GM10847 (cell line): ENCODE results near the gene BTBD9.

Experiments
- POLR2A ChIP-seq: IDR thresholded peaks from 2 replicates; pipeline ENCODE4 v1.6.1; 2011; ENCODE audit not compliant: insufficient read length; ENCODE audit errors: extremely low read depth

Gene BTBD9

DNA sequence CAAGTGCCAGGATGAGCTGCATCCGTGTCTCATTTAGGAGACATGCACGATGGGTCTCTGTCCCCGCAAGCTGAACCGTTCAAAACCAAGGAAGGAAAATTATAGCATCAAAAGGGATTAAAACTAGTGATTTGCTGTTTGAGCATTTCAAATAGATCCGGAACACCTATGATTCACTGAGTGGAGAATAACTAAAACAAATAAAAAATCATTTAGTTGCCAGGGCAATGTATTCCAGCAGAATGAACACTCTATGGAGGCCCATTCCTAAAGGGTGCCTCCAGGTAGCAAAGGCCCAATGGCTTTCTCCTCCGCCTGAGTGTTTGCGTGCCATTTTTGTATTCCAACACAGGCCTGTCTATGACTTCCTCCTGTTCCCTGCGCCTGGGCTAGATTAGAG lies 465.4 kb downstream of the BTBD9 start:
- no peak for TF ChIP-seq POLR2A

DNA sequence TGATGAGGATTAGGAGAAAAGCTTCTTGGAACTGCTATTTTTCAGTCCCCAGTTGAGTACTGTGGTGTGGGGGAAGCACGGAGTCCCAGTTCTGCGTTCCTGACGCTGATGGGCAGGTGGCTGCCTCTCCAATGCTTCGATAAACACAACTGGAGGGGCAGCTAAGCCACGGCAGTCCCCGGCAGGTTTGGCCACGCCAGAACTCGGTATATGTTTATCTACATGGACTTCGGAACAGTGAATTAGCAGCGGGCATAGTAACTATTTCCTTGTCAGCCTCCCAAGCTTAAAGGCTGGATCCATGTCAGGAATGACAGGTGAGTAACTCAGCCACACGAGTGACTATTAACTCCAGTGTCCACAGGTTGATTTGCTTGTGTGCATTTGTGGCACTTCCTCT lies 465.8 kb downstream of the BTBD9 start:
- no peak for TF ChIP-seq POLR2A

DNA sequence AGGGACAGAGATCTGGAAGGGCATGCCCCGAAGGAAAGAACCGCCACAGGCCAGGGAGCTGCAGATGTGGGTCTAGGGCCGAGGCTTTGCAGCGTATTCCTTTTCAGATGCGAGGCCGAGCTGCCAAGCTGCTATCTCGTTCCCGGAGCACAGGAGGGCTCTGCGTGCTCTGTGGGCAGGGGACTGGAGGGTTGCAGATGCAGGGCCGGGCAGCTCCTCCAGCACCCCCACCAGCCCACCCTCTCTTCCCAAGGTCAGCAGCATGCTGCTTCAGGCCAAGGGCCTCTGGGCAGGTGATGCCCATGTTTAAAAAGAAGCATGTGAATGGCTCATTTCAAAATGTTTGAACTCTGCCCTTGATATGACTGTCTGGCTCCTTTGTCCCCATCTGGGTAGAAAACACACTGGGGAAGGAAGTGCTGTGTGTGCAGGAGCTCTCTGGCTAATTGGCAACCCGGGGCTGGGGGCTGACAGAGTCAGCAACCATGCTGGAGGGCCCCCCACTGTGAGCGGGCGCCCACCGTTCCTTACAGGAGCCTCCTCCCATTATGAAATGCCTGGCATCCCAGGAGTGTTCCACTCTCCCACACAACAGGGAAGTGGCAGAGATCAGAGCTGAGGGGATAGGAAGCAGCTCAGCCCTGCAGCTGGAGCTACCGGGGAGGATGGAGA lies 466.9 kb downstream of the BTBD9 start:
- TF ChIP-seq POLR2A = no peak

DNA sequence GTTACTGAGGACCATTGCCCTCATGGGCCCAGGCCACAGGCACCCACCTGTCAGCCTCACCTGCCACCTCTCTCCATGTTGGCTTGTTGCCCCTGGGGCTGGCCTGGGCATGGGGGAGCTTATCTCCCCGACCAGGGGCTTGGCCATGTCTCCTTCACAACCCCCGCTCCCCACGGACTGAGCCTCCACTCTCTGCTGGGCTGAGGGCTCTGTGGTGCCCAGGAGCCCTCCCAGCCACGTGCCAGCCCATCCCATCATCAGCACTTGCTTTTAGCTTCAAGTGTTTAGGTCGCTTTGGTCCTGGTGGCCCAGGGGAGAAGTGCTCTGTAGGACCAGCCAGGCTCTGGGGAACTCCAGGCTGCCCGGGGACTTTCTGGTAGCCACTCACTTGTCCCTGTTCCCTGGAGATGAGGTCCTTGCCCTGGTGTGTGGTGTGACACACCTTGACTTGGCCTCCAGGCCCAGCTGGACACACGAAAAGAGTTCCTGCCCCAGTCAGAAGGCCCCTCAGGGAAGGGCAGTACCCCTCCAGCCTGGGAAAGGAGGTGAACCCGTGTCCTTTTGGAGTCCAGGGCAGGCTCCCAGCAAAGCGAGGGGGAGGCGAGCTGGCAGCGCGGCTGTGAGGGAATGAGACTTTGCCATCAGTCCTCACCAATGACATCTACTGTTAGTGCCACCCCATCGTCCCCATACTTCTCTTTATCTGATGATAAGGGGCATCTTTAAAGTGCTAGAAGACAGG lies 467.6 kb downstream of the BTBD9 start:
- no peak for TF ChIP-seq POLR2A

DNA sequence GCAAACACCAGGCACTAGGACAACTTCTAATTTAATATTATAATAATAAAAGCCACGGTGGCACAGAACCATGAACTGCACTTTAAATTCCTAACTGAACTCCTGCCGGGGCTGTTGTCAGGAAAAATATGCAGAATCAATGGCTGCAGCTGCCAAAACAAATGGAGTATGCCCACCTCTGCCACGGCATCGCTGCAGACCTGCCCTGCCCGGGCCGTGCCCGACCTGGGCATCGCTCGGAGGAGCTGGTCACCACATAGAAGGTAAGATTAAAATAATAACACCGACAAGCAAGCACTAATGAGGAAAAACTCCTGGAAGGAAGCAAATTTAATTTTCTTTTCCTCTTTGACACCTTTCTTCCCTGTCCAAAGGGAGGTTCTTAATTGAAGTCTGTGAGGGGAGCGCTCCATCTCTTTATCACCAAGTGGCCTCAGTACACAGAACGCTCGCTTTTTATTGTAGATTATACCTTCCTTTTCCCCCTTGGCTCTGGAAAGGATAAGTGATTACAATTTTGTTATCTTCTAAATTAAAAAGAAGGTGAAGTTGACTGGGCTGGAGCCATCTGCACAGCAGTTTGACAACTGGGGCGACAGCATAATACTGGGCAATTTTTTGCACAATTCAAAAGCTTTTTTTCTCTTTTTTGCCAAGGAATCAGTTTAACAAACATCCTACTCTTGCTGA lies 468.9 kb downstream of the BTBD9 start:
- no peak for TF ChIP-seq POLR2A

DNA sequence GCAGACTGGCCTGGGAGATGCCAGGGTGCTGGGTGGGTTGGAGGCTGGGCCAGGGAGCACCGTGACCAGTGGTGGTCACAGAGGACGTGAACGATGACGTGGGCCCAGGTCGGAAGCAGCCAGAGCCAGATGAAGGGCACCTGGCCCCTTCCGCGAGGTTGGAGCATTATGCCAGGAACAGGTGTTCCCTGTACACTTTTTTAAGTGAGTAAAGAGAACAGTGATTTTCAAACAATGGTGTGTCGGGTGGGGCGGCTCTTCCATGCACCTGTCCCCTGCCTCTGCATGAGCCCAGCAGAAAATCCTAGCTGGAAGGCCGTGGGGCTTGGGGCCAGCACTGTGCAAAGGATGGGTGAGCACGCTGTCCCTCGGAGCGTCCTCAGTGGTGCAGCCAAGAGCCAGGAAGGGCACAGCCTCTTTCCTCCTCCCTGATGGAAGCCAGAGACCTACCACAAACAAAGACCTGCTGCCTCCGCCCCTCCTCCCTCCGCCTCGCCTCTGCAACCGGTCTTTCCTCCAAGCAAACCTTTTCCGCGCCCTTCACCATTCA lies 469.7 kb downstream of the BTBD9 start:
- TF ChIP-seq POLR2A = no peak

DNA sequence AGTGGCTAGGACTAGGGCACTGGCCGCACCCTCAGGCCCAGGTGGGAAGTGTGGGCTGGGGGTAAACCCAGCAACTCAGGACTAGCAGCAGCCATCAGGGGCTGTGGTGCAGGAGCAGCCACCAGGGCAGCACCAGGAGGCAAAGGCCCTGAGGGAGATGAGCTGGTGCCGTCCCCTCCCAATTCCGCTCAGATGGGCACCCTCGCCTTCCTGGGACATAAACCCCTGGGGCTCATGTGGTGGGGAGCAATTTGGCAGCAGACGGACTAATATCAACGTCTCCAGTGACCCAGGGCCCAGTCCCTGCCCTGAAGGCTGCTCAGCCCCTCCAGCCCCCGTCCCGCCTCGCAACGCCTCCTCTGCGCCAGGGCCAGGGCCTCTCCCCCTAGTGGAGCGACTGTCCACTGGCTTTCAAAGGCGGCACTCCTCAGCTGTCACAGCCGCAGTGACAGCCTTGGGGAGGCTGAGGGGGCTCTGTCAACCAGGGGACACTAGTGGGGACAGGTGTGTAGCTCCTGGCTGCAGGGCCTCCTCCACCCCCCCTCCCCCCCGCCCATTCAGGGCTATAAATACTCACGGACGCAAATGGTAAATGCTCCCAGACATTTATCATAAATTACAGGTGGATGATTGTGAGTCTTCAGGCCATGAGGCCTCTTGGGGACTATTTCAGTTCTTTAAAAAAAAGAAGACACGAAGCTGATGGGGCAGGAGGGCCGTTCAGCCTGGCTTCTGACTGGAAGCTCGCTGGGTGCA lies 470.3 kb downstream of the BTBD9 start:
- TF ChIP-seq POLR2A = no peak

DNA sequence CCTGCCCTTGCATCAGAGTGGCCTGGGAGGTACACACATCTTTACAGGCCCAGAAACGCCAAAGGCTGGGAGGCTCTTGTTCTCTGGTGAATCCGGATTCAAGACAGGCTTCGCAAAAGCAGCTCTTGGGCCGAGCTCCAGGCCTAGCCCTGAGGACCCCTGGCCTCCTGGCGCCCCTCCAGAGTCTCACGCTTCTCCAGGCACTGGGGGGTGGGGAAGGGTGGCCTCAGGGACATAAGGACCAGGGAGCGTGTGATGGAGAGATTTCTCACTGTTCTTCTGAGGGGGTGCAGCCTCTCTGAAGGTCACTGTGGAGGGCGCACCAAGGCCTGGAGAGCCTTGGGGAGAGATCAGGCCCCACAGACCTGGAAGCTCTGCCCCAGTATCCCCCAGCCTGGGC lies 471.0 kb downstream of the BTBD9 start:
- TF ChIP-seq POLR2A = no peak

DNA sequence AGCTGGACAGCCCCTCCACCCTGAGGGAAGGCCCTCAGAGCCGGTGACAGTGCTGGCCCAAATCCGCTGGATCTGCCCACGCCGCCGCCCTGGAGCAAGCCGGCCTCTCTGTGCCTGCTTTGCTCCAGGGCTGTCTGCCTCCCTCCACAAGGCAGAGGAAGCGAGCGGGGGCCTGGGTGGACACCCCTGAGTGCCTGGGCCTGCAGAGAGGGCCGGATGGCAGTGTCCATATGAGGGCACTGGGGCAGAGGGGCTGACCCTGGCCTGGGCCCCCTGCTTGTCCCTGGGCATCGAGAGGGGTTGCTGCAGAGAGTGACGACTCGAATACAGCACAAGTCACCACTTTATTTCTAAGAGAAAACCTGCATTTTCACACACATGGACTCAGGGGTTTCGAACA lies 471.6 kb downstream of the BTBD9 start:
- TF ChIP-seq POLR2A = no peak

DNA sequence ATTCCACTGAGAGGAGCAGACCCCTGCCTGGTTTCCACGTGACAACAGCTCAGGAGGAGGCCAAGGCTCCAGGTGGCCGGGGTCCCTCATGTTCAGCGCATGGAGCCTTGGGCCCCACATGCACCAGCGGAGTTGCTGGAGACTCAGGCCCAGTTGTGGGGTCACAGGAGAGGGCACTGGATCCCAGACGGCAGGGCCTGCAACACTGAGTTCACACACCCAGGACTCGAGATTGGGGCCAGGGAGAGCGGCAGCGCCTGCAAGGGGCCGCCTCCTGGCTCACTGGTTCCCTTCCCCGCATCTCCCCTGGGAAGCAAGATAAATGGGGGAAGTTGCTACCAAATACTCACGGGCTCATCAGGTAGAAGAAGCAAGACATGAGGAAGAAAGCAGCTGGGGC lies 472.1 kb downstream of the BTBD9 start:
- no peak for TF ChIP-seq POLR2A

DNA sequence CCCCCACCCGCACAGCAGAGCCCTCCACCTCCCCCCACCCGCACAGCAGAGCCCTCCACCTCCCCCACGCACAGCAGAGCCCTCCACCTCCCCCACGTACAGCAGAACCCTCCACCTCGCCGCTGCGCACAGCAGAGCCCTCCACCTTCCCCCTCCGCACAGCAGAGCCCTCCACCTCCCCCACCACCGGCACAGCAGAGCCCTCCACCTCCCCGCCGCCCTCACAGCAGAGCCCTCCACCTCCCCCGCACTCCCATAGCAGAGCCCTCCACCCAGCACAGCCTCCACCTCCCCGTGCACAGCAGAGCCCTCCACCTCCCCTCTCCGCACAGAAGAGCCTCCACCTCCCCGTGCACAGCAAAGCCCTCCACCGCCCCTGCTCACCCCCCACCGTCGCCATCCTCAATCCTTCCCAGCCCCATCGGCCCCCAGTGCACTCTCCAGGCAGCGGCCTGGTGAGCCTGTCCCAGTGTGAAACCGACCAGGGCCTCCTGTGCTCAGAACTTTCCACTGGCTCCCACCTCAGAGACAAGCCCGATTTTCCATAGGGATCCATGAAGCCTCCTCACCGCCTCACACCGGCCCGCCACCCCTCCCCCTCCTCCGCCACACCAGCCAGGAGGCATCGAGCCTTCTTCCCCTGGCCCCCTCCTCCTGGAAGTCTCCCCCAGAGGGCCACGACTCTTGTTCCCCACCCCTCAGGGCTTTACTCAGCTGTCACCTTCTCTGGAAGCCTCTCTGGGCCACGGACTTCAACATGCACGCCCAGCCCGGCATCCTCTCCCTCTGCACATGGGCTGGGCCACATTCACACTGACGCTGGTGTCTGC lies 473.1 kb downstream of the BTBD9 start:
- TF ChIP-seq POLR2A = no peak

DNA sequence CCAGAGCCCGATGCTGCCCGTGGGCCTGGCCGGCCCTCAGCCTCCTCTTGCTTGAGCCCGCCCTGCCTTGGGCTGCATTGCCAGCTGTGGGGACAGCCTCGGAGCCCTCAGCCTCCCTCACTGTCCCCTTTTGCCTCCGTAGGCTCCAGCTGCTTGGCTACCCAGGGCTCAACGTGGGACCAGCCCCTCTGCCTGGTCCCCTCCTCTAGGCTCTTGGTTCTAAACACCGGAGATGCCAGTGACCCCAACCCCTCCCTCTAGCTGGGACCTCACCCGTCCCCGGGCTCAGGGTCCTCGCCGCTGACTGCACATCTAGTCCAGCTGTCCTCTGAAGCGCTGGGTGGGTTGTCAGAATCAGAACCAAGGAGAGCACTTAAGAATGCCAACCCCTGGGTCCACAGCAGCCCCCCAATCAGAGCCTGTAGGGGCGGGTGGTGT lies 475.0 kb downstream of the BTBD9 start:
- TF ChIP-seq POLR2A = no peak

DNA sequence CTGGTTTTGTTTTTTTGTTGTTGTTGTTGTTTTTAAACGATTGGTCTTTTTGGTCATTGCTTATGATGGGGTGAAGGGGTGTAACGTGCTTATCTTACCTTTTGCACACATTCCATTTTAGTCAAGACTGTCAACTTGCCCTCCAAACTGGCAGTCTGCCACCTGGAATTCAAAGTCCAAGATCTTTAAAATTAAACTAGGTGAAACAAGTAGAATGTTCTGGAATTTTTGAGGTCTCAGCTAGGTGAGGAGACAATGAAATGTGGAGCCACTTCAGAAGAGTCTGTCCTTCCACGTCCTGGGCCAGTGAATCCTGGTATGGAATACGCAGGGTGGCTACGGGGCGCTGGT lies 475.6 kb downstream of the BTBD9 start:
- no peak for TF ChIP-seq POLR2A
